ENCODE measurements around the gene NSMCE1. TPM values are rescaled to one million over a fixed set of nuclear protein-coding genes. Genes with fewer than 3 reads are reported as not detected.

Gene NSMCE1
- total RNA-seq, 1 experiment from 2014 or later = 19.3 TPM

GRCh38 chr16:27215660-27216059 lies 52.9 kb downstream of the NSMCE1 start:
- Histone ChIP-seq H3K14ac (ENCODE audit: insufficient read depth, low read length) (no peak overlapping the region), H3K56ac (ENCODE audit: insufficient read length, low read depth, low read length) (no peak overlapping the region), H3K27me3 (ENCODE audit: insufficient read depth, low read length) (no peaks in the 10 kb centered on the region), H3K4me2 (ENCODE audit: insufficient read depth, insufficient read length, low read length) (no peak overlapping the region), H4K20me1 (ENCODE audit: control insufficient read depth, insufficient read depth, insufficient read length) (no peaks in the 10 kb centered on the region), H3K79me1 (ENCODE audit: insufficient read depth, low read depth, low read length, poor library complexity, severe bottlenecking) (no peaks in the 10 kb centered on the region), H3K18ac (ENCODE audit: insufficient read length, low read depth, low read length) (no peak overlapping the region), H3K23me2 (ENCODE audit: insufficient read length, low read depth, low read length, poor library complexity, severe bottlenecking) (no peaks in the 10 kb centered on the region), H2BK15ac (ENCODE audit: low read depth, low read length) (no peak overlapping the region), H3K9ac (ENCODE audit: extremely low read depth, insufficient read length, low read length) (no peak overlapping the region), H2BK120ac (ENCODE audit: low read depth, low read length, poor library complexity, severe bottlenecking) (no peak overlapping the region), H4K91ac (ENCODE audit: insufficient read length, low read depth, low read length) (no peak overlapping the region), H2AK5ac (ENCODE audit: insufficient read length, low read length) (no peak overlapping the region), H3K23ac (ENCODE audit: insufficient read length, low read depth, low read length) (no peak overlapping the region), H2BK20ac (ENCODE audit: low read depth, low read length, poor library complexity, severe bottlenecking) (no peak overlapping the region), H3T11ph (ENCODE audit: low read length) (no peak overlapping the region), H3K4ac (ENCODE audit: low read depth, low read length) (no peak overlapping the region), H3K27ac (ENCODE audit: insufficient read length, low read depth, low read length) (no peak overlapping the region), H2BK12ac (ENCODE audit: insufficient read length, low read depth, low read length) (no peak overlapping the region), H3K9me3 (ENCODE audit: control insufficient read depth, low read depth, low read length) (no peaks in the 10 kb centered on the region), H3K79me2 (ENCODE audit: insufficient read depth, low read length) (no peaks in the 10 kb centered on the region), H2AFZ (ENCODE audit: low read length) (no peak overlapping the region), H2BK5ac (ENCODE audit: insufficient read length, low read length) (no peak overlapping the region), H4K8ac (replicated peaks; ENCODE audit: insufficient read length, low read depth, low read length) (no peak overlapping the region), H3K4me1 (ENCODE audit: insufficient read depth, low read length) (0 out of 2 replicates have a peak, but pooled peaks cover 2% of the 10 kb centered on the region), H4K5ac (ENCODE audit: insufficient read length, low read depth, low read length) (no peak overlapping the region)
- Mint-ChIP-seq H3K27ac (no peak overlapping the region), H3K27me3 (ENCODE audit: low read depth) (no peaks in the 10 kb centered on the region), H3K4me1 (peaks cover 2 to 4% of the 10 kb centered on the region in 2 experiments), H3K36me3 (ENCODE audit: insufficient read depth in 1 of 3, low read depth in 3 of 3) (peaks cover 5 to 26% (median 23%) of the 10 kb centered on the region in 3 experiments; a peak in 6 of 7 replicates), H3K9me3 (no peaks in the 10 kb centered on the region), H3K4me3 (peak overlapping the region in 1 of 2 experiments; percentile 55; a peak in 1 of 5 replicates)
- DNase-seq = no peak
- TF ChIP-seq CTCF (conservative IDR thresholded peaks at IDR 0.05) = no peak
- WGBS (ENCODE audit: extremely low coverage, insufficient read length, low lambda C conversion rate) = no CpG with 5 or more reads among the region's 7 CpGs

Data from H9 (cell line).